Pancreas (tissue), 10 donors: Measurements from ENCODE around the gene LHFPL3. TPM values are rescaled to one million over a fixed set of nuclear protein-coding genes. Genes with fewer than 3 reads are reported as not detected.

Source experiments
- ATAC-seq, 4 donors: fragments of 200-7000 bp; cut with Tn5 transposase; one replicate each; pipeline versions ENCODE4 v1.8.0 to v1.9.1; 2020; ENCODE audit warnings: mild to moderate bottlenecking in 4 of 4, moderate library complexity in 4 of 4
- DNase-seq, 6 donors: peaks; one replicate each; pipeline ENCODE4 v3.0.0-alpha.2; 2020
- FAIRE-seq: peaks from 2 replicates; lab custom pipeline; 2012; peaks lifted over from hg19 to GRCh38; lab: Jason Lieb, UNC
- H3K27ac ChIP-seq, 4 donors: fragments of 200-600 bp; sonication (generic); 1 replicate in 3 of 4; 2 replicates in 1 of 4; pipeline versions ENCODE4 v1.5.0 to v1.8.0; 2020
- H3K27me3 ChIP-seq, 4 donors: fragments of 200-600 bp; one replicate each; pipeline ENCODE4 v1.8.0; 2021
- H3K36me3 ChIP-seq, 3 donors: fragments of 200-600 bp; sonication (generic) in 1 of 3; one replicate each; pipeline versions ENCODE4 v1.5.0 to v1.8.0; 2020 to 2021
- H3K4me1 ChIP-seq, 3 donors: fragments of 200-600 bp; one replicate each; pipeline ENCODE4 v1.8.0; 2021
- H3K4me3 ChIP-seq, 4 donors: fragments of 200-600 bp; sonication (generic) in 2 of 4; one replicate each; pipeline versions ENCODE4 v1.5.0 to v1.8.0; 2020 to 2021
- H3K9me3 ChIP-seq, 4 donors: fragments of 200-600 bp; one replicate each; pipeline ENCODE4 v1.8.0; 2021
- CTCF ChIP-seq, 4 donors: fragments of 200-600 bp; sonication (generic) in 3 of 4; IDR thresholded peaks; one replicate each; pipeline versions ENCODE4 v1.5.0 to v1.8.0; 2021; ENCODE audit warnings: antibody characterized with exemption in 4 of 4
- WGBS, 2 donors: extraction: QIAGEN DNeasy Blood & Tissue Kit; methylation state at CpG; one replicate each; pipeline ENCODE4 v1.1.7; 2013; 5-methylcytosine and 5-hydroxymethylcytosine counted together
- intact Hi-C, 3 donors: fragments of 100-400 bp; cut with DNase I; formaldehyde crosslinking; loops; one replicate each; pipeline versions ENCODE4 v1.11.1 to v1.14.2; 2022
- polyA plus RNA-seq, 2 donors: library from polyadenylated mRNA; stranded (reverse); fragments of 200-250 nt; gene quantifications; one replicate each; pipeline ENCODE4 v1.2.3, GENCODE V29; 2013
- total RNA-seq, 6 donors: library from RNA; stranded (reverse); fragmentation: NEBNext Ultra II Directional in 4 of 6; extraction: Animal tissue kit (Norgen Biotek cat#: 25700) in 4 of 6; gene quantifications; one replicate each; pipeline versions ENCODE4 v1.2.1 to v1.2.4, GENCODE V29; 2021 to 2023
- donor health status: healthy with polysubstance abuse.
- donor health status: DM: no; HTN: no; CAD: no; lungs with moderate emphysema.
- donor health status: DM: no; HTN: no; CAD: no.
- donor health status: control.
- donor health status: control.
- donor health status: Bipolar disorder and iron deficiency.
- donor health status: DM: yes; HTN: yes; CAD: no.
- donor health status: DM: no; HTN: no; CAD: no.
- donor health status: DM: no; HTN: no; CAD: no.
- donor health status: DM: yes; HTN: yes; CAD: no.

Gene LHFPL3
- total and polyA plus RNA-seq, 8 donors, result not detected

- 17 to 18% methylated on average over 7 of the region's 7 CpGs for whole genome bisulfite sequencing, 2 donors
- intact Hi-C loops, result no loop called here
- Histone ChIP-seq H3K36me3 (no peaks in the 10 kb centered on the region), H3K4me1 (peaks cover 7 to 24% (median 13%) of the 10 kb centered on the region in 3 donors), H3K27ac (peak overlapping the region in 3 of 4 donors; percentile 33 to 81 (median 76)), H3K27me3 (no peaks in the 10 kb centered on the region), H3K4me3 (no peak overlapping the region), H3K9me3 (no peaks in the 10 kb centered on the region)
- FAIRE-seq (no peak), ATAC-seq (peak; percentile 57 to 71 (median 64)), DNase-seq (peak in 5 of 6 donors; percentile 54 to 73 (median 59))
- TF ChIP-seq CTCF (IDR thresholded peaks at IDR 0.05), result no peak
Measured at GRCh38 chr7:104927055-104927454, 598.7 kb downstream of the LHFPL3 start.

GRCh38 chr7:104928721-104929400 is 600.5 kb downstream of the LHFPL3 start:
- Histone ChIP-seq H3K4me1 (peaks cover 6 to 17% (median 7%) of the 10 kb centered on the region in 3 donors), H3K4me3 (no peak overlapping the region), H3K27ac (no peak overlapping the region), H3K27me3 (no peaks in the 10 kb centered on the region), H3K9me3 (no peaks in the 10 kb centered on the region), H3K36me3 (no peaks in the 10 kb centered on the region)
- DNase-seq (no peak), ATAC-seq (no peak), FAIRE-seq (no peak)
- intact Hi-C loops, result no loop called here
- TF ChIP-seq CTCF (IDR thresholded peaks at IDR 0.05), result no peak
- WGBS, 2 donors, result 95 to 96% methylated on average over 6 of the region's 6 CpGs

GRCh38 chr7:104929921-104930320 is 601.5 kb downstream of the LHFPL3 start:
- H3K9me3 ChIP-seq, result no peaks in the 10 kb centered on the region
- no peak for ATAC-seq
- peaks cover 6 to 17% (median 7%) of the 10 kb centered on the region in 3 donors for H3K4me1 ChIP-seq
- DNase-seq, result no peak
- FAIRE-seq, result no peak
- no peak overlapping the region for H3K27ac ChIP-seq
- no peaks in the 10 kb centered on the region for H3K36me3 ChIP-seq
- WGBS, 2 donors, result 87 to 100% methylated on average over 1 of the region's 1 CpG
- intact Hi-C loops, result no loop called here
- H3K27me3 ChIP-seq, result no peaks in the 10 kb centered on the region
- no peak for TF ChIP-seq CTCF (IDR thresholded peaks at IDR 0.05)
- no peak overlapping the region for H3K4me3 ChIP-seq

- intact Hi-C loops, result no loop called here
- no peak overlapping the region for H3K27ac ChIP-seq
- no peaks in the 10 kb centered on the region for H3K27me3 ChIP-seq
- H3K4me1 ChIP-seq, result peaks cover 6 to 15% (median 7%) of the 10 kb centered on the region in 3 donors
- FAIRE-seq (no peak), DNase-seq (peak in 5 of 6 donors; percentile 34 to 78 (median 53)), ATAC-seq (peak in 3 of 4 donors; percentile 50 to 61 (median 56))
- no peak overlapping the region for H3K4me3 ChIP-seq
- 22 to 29% methylated on average over 5 of the region's 5 CpGs for WGBS, 2 donors
- no peak for TF ChIP-seq CTCF (IDR thresholded peaks at IDR 0.05)
- H3K36me3 ChIP-seq, result no peaks in the 10 kb centered on the region
- H3K9me3 ChIP-seq, result no peaks in the 10 kb centered on the region
Measured at GRCh38 chr7:104931181-104931781, 602.9 kb downstream of the LHFPL3 start.

- no peak for FAIRE-seq
- TF ChIP-seq CTCF (IDR thresholded peaks at IDR 0.05), result no peak
- no peaks in the 10 kb centered on the region for H3K36me3 ChIP-seq
- DNase-seq, result no peak
- no peaks in the 10 kb centered on the region for H3K4me1 ChIP-seq
- no peak overlapping the region for H3K27ac ChIP-seq
- intact Hi-C loops, result no loop called here
- H3K4me3 ChIP-seq, result no peak overlapping the region
- no peak for ATAC-seq
- 96 to 97% methylated on average over 9 of the region's 9 CpGs for WGBS, 2 donors
- no peaks in the 10 kb centered on the region for H3K9me3 ChIP-seq
- no peaks in the 10 kb centered on the region for H3K27me3 ChIP-seq
Measured at GRCh38 chr7:104933022-104933421, 604.6 kb downstream of the LHFPL3 start.
